ENCODE results near the gene CACNA2D3.
"Not testable (repeated sequence)": the region's sequence is repeated elsewhere in the genome, so short reads cannot be mapped to it uniquely, and the experiment has no call there.

The CACNA2D3 gene

GRCh38 chr3:55107187-55107586, 984.8 kb downstream of the CACNA2D3 start:
- no peak for DNase-seq
- Histone ChIP-seq H3K4me1 (no peaks in the 10 kb centered on the region), H3K27ac (no peak overlapping the region), H3K27me3 (no peaks in the 10 kb centered on the region), H3K9me3 (no peaks in the 10 kb centered on the region), H3K36me3 (no peaks in the 10 kb centered on the region), H3K4me3 (no peak overlapping the region)
- intact Hi-C loops (cut with DNase I; ENCODE audit: low total_unique reads), result no loop called here
- TF ChIP-seq CTCF (IDR thresholded peaks at IDR 0.05), result no peak

DNA sequence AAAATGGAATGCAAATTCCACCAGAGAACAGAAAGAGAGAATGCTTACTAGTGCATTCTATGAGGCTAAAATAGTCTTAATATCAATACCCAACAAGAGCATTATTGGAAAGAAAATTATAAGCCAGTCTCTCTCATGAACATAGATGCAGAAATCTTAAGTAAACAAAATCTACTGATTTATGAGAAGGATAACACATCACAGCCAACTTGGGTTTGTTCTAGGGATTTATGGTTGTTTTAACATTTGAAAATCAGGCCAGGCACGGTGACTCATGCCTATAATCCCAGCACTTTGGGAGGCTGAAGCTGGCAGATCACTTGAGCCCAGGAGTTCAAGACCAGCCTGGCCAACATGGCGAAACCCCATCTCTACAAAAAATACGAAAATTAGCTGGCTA, 989.6 kb downstream of the CACNA2D3 start:
- H3K27ac ChIP-seq; H3K27me3 ChIP-seq; H3K36me3 ChIP-seq; intact Hi-C loops (cut with DNase I; ENCODE audit: low total_unique reads); DNase-seq; H3K9me3 ChIP-seq; H3K4me1 ChIP-seq; H3K4me3 ChIP-seq: not testable (repeated sequence)

DNA sequence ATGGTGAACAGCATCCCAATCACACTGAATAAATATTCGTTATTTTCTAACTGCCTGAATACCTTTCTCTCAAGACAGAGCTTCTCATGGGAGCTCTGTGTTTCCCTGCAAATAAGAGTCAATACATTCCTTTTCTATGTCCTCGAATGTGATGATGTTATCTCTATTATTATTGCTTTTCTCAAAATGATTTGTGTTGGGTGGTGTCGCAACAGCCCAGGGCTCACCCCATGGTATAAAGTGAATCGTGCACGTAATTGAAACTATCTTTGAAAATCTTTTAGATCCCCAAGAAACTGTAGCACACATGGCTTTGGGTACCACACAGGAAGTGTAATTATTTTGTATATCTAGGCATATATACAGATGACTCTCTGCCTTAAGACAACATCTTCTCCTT, 996.1 kb downstream of the CACNA2D3 start:
- Histone ChIP-seq H3K27me3 (no peaks in the 10 kb centered on the region), H3K4me3 (no peak overlapping the region), H3K4me1 (no peaks in the 10 kb centered on the region), H3K9me3 (no peaks in the 10 kb centered on the region), H3K27ac (no peak overlapping the region), H3K36me3 (no peaks in the 10 kb centered on the region)
- intact Hi-C loops (cut with DNase I; ENCODE audit: low total_unique reads), result no loop called here
- DNase-seq, result no peak
- TF ChIP-seq CTCF (IDR thresholded peaks at IDR 0.05), result no peak

DNA sequence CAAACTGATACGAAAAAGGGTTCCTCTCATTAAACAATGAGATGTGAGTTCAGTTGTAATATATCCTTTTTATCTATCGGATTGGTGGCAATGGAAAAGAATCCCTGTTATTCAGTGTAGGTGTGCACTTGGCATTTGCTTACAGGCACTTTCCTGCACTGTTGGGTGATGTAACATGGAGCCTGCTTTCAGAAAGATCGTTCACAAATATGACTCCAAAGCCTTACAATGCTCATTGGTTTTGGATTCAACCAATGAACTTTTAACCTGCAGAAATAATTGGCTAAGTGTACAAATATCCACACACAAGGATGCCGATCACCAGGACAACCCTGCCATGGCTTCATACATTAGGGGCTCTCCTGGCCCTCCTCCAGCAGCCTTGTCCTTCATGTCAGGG, 996.9 kb downstream of the CACNA2D3 start:
- Histone ChIP-seq H3K4me3 (no peak overlapping the region), H3K27me3 (no peaks in the 10 kb centered on the region), H3K9me3 (no peaks in the 10 kb centered on the region), H3K4me1 (no peaks in the 10 kb centered on the region), H3K36me3 (no peaks in the 10 kb centered on the region), H3K27ac (no peak overlapping the region)
- no peak for DNase-seq
- intact Hi-C loops (cut with DNase I; ENCODE audit: low total_unique reads), result no loop called here
- TF ChIP-seq CTCF (IDR thresholded peaks at IDR 0.05), result no peak

DNA sequence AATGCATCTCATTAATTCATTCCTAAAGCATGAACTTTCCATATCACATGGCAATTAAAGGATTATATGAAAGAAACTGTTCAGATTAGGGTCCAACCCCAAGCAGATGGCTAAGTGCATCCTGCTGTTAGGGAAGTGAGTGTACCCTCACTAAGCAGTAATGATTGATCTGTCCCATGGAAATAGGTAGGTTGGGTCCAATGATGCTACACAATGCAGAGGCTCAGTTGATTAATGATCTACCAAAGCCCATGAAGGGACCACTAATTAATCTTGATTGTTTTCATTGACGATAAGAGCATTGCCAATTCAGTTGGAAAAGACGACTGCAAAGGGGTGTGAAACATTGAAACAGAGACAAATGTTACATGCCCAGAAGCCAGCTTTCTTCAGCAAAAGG, 1000.0 kb downstream of the CACNA2D3 start:
- Histone ChIP-seq H3K36me3 (no peaks in the 10 kb centered on the region), H3K27me3 (peaks cover 0 to 7% of the 10 kb centered on the region in 2 donors), H3K4me1 (no peaks in the 10 kb centered on the region), H3K4me3 (no peak overlapping the region), H3K27ac (no peak overlapping the region), H3K9me3 (no peaks in the 10 kb centered on the region)
- DNase-seq, result no peak
- no peak for TF ChIP-seq CTCF (IDR thresholded peaks at IDR 0.05)
- intact Hi-C loops (cut with DNase I; ENCODE audit: low total_unique reads), result no loop called here
